GM23338 (cell line): Measurements from ENCODE around the gene KRT83. TPM values are rescaled to one million over a fixed set of nuclear protein-coding genes. Genes with fewer than 3 reads are reported as not detected.

Source experiments
- ATAC-seq: fragments of 200-7000 bp; cut with Tn5 transposase; 3 replicates; pipeline ENCODE4 v1.9.1; 2020
- DNase-seq: peaks from one replicate; pipeline ENCODE4 v3.0.0-alpha.2; 2015; ENCODE audit warnings: low spot score
- H2AFZ ChIP-seq: fragments of 200-600 bp; sonication (generic); 2 replicates; pipeline ENCODE4 v1.8.0; 2016; ENCODE audit warnings: antibody characterized with exemption, mild to moderate bottlenecking, moderate library complexity
- H3F3A ChIP-seq: fragments of 200-600 bp; sonication (generic); replicated peaks from 2 replicates; pipeline ENCODE4 v1.8.0; 2017; ENCODE audit warnings: antibody characterized with exemption, mixed run types, low read depth
- H3K27ac ChIP-seq: fragments of 200-600 bp; sonication (generic); 2 replicates; pipeline ENCODE4 v1.6.1; 2016; ENCODE audit warnings: low read depth
- H3K27me3 ChIP-seq: fragments of 200-600 bp; sonication (generic); 2 replicates; pipeline ENCODE4 v1.8.0; 2016; ENCODE audit warnings: mild to moderate bottlenecking, mixed run types, moderate library complexity; ENCODE audit not compliant: insufficient read depth
- H3K36me3 ChIP-seq: fragments of 200-600 bp; sonication (generic); 2 replicates; pipeline ENCODE4 v1.8.0; 2016; ENCODE audit warnings: mild to moderate bottlenecking; ENCODE audit not compliant: insufficient read depth
- H3K4me1 ChIP-seq: fragments of 200-600 bp; sonication (generic); 2 replicates; pipeline ENCODE4 v1.8.0; 2016; ENCODE audit warnings: mild to moderate bottlenecking, moderate library complexity; ENCODE audit not compliant: insufficient read depth
- H3K4me2 ChIP-seq: fragments of 200-600 bp; sonication (generic); 2 replicates; pipeline ENCODE4 v1.7.1; 2017; ENCODE audit warnings: mixed run types
- H3K4me3 ChIP-seq: fragments of 200-600 bp; sonication (generic); 2 replicates; pipeline ENCODE4 v1.6.1; 2016; ENCODE audit warnings: mixed run types
- H3K79me2 ChIP-seq: fragments of 200-600 bp; sonication (generic); replicated peaks from 2 replicates; pipeline ENCODE4 v1.8.0; 2017; ENCODE audit warnings: mild to moderate bottlenecking; ENCODE audit not compliant: insufficient read depth
- H3K9me2 ChIP-seq: fragments of 200-600 bp; sonication (generic); 2 replicates; pipeline ENCODE4 v1.8.0; 2017; ENCODE audit not compliant: insufficient read depth
- H4K20me1 ChIP-seq: fragments of 200-600 bp; sonication (generic); replicated peaks from 2 replicates; pipeline ENCODE4 v1.8.0; 2017; ENCODE audit warnings: mild to moderate bottlenecking; ENCODE audit not compliant: insufficient read depth
- H3K27ac Mint-ChIP-seq: 2 replicates; pipeline ENCODE4 v1.8.0; 2020; ENCODE audit warnings: inconsistent platforms, mild to moderate bottlenecking, moderate library complexity, mixed read lengths
- H3K27me3 Mint-ChIP-seq: 3 replicates; pipeline ENCODE4 v1.8.0; 2022; ENCODE audit warnings: low read depth, mild to moderate bottlenecking, moderate library complexity, mixed read lengths, inconsistent platforms; ENCODE audit not compliant: insufficient read depth, poor library complexity
- H3K36me3 Mint-ChIP-seq: 3 replicates; pipeline ENCODE4 v1.8.0; 2021; ENCODE audit warnings: low read depth, mild to moderate bottlenecking, inconsistent platforms, moderate library complexity, mixed read lengths
- H3K4me1 Mint-ChIP-seq: 3 replicates; pipeline ENCODE4 v1.8.0; 2020; ENCODE audit warnings: mild to moderate bottlenecking, inconsistent platforms, mixed read lengths
- H3K4me3 Mint-ChIP-seq: 3 replicates; pipeline ENCODE4 v1.8.0; 2021; ENCODE audit warnings: moderate library complexity, mild to moderate bottlenecking, inconsistent platforms, mixed read lengths
- H3K9me3 Mint-ChIP-seq: 3 replicates; pipeline ENCODE4 v1.8.0; 2020; ENCODE audit warnings: moderate library complexity, mild to moderate bottlenecking, inconsistent platforms, mixed read lengths
- CREB1 ChIP-seq: fragments of 250-450 bp; sonication (Bioruptor Pico); IDR thresholded peaks from 2 replicates; pipeline ENCODE4 v1.5.0; 2020; ENCODE audit warnings: low read depth, mild to moderate bottlenecking, moderate library complexity
- EZH2 ChIP-seq: fragments of 200-600 bp; sonication (generic); IDR thresholded peaks from one replicate; pipeline ENCODE4 v1.8.0; 2017; ENCODE audit warnings: antibody characterized with exemption, mild to moderate bottlenecking, low read depth; ENCODE audit not compliant: unreplicated experiment
- EZH2phosphoT487 ChIP-seq: fragments of 200-600 bp; sonication (generic); IDR thresholded peaks from one replicate; pipeline ENCODE4 v1.8.1; 2018; ENCODE audit warnings: antibody characterized with exemption; ENCODE audit not compliant: unreplicated experiment
- JUNB ChIP-seq: IDR thresholded peaks from one replicate; pipeline ENCODE4 v1.6.1; 2016; ENCODE audit warnings: antibody characterized with exemption; ENCODE audit not compliant: unreplicated experiment
- NANOG ChIP-seq: IDR thresholded peaks from 2 replicates; pipeline ENCODE4 v1.6.1; 2016; ENCODE audit warnings: antibody characterized with exemption, borderline replicate concordance
- POLR2AphosphoS5 ChIP-seq: IDR thresholded peaks from 2 replicates; pipeline ENCODE4 v1.6.1; 2016; ENCODE audit warnings: antibody characterized with exemption, low read depth
- STAT1 ChIP-seq: IDR thresholded peaks from one replicate; pipeline ENCODE4 v1.6.1; 2016; ENCODE audit warnings: antibody characterized with exemption; ENCODE audit not compliant: unreplicated experiment
- ZNF114 ChIP-seq: fragments of 250-450 bp; sonication (Bioruptor Pico); IDR thresholded peaks from 2 replicates; pipeline ENCODE4 v1.5.0; 2020; ENCODE audit warnings: mild to moderate bottlenecking, moderate library complexity
- ZNF331 ChIP-seq: fragments of 250-450 bp; sonication (Bioruptor Pico); IDR thresholded peaks from 2 replicates; pipeline ENCODE4 v1.5.0; 2020; ENCODE audit warnings: low read depth, mild to moderate bottlenecking, moderate library complexity
- polyA plus RNA-seq: library from polyadenylated mRNA; unstranded; fragments of >200 nt; fragmentation: Nextera tagmentation; extraction: Ambion mirVana; gene quantifications from 2 replicates; pipeline ENCODE4 v1.2.1, GENCODE V29; 2016
- total RNA-seq: library from RNA; depleted of rRNA; stranded (reverse); fragments of >200 nt; shearing (Covaris generic); gene quantifications from 2 replicates; pipeline ENCODE4 v1.2.3, GENCODE V29; 2014
- TF ChIP-seq, protein P1 (sequence below): IDR thresholded peaks from 2 replicates; pipeline ENCODE4 v1.6.1; 2016; ENCODE audit warnings: antibody characterized with exemption
- TF ChIP-seq, protein P2 (sequence below): fragments of 250-450 bp; sonication (Bioruptor Pico); IDR thresholded peaks from 2 replicates; pipeline ENCODE4 v1.5.0; 2020; ENCODE audit warnings: mild to moderate bottlenecking, moderate library complexity
- TF ChIP-seq, protein P3 (sequence below): IDR thresholded peaks from one replicate; pipeline ENCODE4 v1.6.1; 2018; ENCODE audit warnings: antibody characterized with exemption; ENCODE audit not compliant: unreplicated experiment
- TF ChIP-seq, protein P4 (sequence below), 2 experiments: fragments of 200-600 bp in 1 of 2; sonication (generic) in 1 of 2; conservative IDR thresholded peaks; 2 replicates each; pipeline versions ENCODE4 v1.5.1 to v1.6.1; 2016 to 2017; ENCODE audit warnings: antibody characterized with exemption in 2 of 2, low read depth in 2 of 2, mild to moderate bottlenecking in 2 of 2, moderate library complexity in 1 of 2

The KRT83 gene
- total and polyA plus RNA-seq, 2 experiments from 2014 or later, result not detected

DNA sequence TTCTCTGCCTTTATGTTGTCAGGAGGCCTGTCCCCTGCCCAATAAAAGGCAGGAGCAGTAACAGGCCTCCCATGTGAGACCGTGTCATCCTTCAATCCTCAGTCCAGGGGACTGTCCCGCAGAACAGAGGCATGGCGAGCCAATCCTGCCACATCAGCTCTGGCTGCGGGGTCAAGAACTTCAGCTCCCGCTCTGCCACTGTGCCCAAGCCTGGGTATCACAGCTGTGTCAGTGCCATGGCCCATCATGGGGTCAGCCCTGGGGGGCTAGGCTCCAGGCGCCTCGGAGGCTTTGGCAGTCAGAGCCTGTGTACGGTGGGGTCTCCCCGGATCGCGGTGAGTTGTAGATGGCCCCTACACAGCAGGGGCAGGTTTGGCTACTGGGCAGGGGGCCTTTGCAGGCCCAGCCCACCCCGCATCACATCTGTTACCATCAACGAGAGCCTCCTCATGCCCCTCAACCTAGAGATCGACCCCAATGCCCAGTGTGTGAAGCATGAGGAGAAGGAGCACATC, 19.9 kb upstream of the KRT83 start:
- H2AFZ ChIP-seq, result no peak overlapping the region
- TF ChIP-seq, protein P1, sequence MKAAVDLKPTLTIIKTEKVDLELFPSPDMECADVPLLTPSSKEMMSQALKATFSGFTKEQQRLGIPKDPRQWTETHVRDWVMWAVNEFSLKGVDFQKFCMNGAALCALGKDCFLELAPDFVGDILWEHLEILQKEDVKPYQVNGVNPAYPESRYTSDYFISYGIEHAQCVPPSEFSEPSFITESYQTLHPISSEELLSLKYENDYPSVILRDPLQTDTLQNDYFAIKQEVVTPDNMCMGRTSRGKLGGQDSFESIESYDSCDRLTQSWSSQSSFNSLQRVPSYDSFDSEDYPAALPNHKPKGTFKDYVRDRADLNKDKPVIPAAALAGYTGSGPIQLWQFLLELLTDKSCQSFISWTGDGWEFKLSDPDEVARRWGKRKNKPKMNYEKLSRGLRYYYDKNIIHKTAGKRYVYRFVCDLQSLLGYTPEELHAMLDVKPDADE, result no peak
- no peak for TF ChIP-seq POLR2AphosphoS5
- TF ChIP-seq, protein P2, sequence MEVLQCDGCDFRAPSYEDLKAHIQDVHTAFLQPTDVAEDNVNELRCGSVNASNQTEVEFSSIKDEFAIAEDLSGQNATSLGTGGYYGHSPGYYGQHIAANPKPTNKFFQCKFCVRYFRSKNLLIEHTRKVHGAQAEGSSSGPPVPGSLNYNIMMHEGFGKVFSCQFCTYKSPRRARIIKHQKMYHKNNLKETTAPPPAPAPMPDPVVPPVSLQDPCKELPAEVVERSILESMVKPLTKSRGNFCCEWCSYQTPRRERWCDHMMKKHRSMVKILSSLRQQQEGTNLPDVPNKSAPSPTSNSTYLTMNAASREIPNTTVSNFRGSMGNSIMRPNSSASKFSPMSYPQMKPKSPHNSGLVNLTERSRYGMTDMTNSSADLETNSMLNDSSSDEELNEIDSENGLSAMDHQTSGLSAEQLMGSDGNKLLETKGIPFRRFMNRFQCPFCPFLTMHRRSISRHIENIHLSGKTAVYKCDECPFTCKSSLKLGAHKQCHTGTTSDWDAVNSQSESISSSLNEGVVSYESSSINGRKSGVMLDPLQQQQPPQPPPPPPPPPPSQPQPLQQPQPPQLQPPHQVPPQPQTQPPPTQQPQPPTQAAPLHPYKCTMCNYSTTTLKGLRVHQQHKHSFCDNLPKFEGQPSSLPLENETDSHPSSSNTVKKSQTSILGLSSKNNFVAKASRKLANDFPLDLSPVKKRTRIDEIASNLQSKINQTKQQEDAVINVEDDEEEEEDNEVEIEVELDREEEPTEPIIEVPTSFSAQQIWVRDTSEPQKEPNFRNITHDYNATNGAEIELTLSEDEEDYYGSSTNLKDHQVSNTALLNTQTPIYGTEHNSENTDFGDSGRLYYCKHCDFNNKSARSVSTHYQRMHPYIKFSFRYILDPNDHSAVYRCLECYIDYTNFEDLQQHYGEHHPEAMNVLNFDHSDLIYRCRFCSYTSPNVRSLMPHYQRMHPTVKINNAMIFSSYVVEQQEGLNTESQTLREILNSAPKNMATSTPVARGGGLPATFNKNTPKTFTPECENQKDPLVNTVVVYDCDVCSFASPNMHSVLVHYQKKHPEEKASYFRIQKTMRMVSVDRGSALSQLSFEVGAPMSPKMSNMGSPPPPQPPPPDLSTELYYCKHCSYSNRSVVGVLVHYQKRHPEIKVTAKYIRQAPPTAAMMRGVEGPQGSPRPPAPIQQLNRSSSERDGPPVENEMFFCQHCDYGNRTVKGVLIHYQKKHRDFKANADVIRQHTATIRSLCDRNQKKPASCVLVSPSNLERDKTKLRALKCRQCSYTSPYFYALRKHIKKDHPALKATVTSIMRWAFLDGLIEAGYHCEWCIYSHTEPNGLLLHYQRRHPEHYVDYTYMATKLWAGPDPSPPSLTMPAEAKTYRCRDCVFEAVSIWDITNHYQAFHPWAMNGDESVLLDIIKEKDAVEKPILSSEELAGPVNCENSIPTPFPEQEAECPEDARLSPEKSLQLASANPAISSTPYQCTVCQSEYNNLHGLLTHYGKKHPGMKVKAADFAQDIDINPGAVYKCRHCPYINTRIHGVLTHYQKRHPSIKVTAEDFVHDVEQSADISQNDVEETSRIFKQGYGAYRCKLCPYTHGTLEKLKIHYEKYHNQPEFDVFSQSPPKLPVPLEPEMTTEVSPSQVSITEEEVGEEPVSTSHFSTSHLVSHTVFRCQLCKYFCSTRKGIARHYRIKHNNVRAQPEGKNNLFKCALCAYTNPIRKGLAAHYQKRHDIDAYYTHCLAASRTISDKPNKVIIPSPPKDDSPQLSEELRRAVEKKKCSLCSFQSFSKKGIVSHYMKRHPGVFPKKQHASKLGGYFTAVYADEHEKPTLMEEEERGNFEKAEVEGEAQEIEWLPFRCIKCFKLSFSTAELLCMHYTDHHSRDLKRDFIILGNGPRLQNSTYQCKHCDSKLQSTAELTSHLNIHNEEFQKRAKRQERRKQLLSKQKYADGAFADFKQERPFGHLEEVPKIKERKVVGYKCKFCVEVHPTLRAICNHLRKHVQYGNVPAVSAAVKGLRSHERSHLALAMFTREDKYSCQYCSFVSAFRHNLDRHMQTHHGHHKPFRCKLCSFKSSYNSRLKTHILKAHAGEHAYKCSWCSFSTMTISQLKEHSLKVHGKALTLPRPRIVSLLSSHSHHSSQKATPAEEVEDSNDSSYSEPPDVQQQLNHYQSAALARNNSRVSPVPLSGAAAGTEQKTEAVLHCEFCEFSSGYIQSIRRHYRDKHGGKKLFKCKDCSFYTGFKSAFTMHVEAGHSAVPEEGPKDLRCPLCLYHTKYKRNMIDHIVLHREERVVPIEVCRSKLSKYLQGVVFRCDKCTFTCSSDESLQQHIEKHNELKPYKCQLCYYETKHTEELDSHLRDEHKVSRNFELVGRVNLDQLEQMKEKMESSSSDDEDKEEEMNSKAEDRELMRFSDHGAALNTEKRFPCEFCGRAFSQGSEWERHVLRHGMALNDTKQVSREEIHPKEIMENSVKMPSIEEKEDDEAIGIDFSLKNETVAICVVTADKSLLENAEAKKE (CRISPR knock-in tag), result no peak
- no peak for TF ChIP-seq ZNF331
- TF ChIP-seq EZH2phosphoT487, result no peak
- TF ChIP-seq, protein P3, sequence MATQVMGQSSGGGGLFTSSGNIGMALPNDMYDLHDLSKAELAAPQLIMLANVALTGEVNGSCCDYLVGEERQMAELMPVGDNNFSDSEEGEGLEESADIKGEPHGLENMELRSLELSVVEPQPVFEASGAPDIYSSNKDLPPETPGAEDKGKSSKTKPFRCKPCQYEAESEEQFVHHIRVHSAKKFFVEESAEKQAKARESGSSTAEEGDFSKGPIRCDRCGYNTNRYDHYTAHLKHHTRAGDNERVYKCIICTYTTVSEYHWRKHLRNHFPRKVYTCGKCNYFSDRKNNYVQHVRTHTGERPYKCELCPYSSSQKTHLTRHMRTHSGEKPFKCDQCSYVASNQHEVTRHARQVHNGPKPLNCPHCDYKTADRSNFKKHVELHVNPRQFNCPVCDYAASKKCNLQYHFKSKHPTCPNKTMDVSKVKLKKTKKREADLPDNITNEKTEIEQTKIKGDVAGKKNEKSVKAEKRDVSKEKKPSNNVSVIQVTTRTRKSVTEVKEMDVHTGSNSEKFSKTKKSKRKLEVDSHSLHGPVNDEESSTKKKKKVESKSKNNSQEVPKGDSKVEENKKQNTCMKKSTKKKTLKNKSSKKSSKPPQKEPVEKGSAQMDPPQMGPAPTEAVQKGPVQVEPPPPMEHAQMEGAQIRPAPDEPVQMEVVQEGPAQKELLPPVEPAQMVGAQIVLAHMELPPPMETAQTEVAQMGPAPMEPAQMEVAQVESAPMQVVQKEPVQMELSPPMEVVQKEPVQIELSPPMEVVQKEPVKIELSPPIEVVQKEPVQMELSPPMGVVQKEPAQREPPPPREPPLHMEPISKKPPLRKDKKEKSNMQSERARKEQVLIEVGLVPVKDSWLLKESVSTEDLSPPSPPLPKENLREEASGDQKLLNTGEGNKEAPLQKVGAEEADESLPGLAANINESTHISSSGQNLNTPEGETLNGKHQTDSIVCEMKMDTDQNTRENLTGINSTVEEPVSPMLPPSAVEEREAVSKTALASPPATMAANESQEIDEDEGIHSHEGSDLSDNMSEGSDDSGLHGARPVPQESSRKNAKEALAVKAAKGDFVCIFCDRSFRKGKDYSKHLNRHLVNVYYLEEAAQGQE, result no peak
- TF ChIP-seq JUNB, result no peak
- TF ChIP-seq ZNF114 (CRISPR knock-in tag), result no peak
- TF ChIP-seq NANOG, result no peak
- TF ChIP-seq, protein P4, sequence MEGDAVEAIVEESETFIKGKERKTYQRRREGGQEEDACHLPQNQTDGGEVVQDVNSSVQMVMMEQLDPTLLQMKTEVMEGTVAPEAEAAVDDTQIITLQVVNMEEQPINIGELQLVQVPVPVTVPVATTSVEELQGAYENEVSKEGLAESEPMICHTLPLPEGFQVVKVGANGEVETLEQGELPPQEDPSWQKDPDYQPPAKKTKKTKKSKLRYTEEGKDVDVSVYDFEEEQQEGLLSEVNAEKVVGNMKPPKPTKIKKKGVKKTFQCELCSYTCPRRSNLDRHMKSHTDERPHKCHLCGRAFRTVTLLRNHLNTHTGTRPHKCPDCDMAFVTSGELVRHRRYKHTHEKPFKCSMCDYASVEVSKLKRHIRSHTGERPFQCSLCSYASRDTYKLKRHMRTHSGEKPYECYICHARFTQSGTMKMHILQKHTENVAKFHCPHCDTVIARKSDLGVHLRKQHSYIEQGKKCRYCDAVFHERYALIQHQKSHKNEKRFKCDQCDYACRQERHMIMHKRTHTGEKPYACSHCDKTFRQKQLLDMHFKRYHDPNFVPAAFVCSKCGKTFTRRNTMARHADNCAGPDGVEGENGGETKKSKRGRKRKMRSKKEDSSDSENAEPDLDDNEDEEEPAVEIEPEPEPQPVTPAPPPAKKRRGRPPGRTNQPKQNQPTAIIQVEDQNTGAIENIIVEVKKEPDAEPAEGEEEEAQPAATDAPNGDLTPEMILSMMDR (conservative IDR thresholded peaks at IDR 0.05; ENCODE audit: low read depth in 2 of 2), result no peak
- no peak for TF ChIP-seq CREB1 (CRISPR knock-in tag)
- no peak for TF ChIP-seq STAT1
- TF ChIP-seq EZH2, result no peak
- no peak for ATAC-seq
- no peak for DNase-seq
- H3K4me2 ChIP-seq, result no peak overlapping the region
- H3K4me1 Mint-ChIP-seq, result no peaks in the 10 kb centered on the region
- no peaks in the 10 kb centered on the region for H3K9me2 ChIP-seq
- no peak overlapping the region for H3K4me3 ChIP-seq
- no peaks in the 10 kb centered on the region for H3F3A ChIP-seq
- no peaks in the 10 kb centered on the region for H4K20me1 ChIP-seq
- no peak overlapping the region for H3K4me3 Mint-ChIP-seq
- H3K27me3 Mint-ChIP-seq, result peaks cover 12% of the 10 kb centered on the region
- H3K36me3 Mint-ChIP-seq, result no peaks in the 10 kb centered on the region
- H3K79me2 ChIP-seq, result no peaks in the 10 kb centered on the region
- H3K27ac Mint-ChIP-seq, result no peak overlapping the region
- H3K27ac ChIP-seq, result no peak overlapping the region
- no peaks in the 10 kb centered on the region for H3K9me3 Mint-ChIP-seq
- H3K36me3 ChIP-seq, result no peaks in the 10 kb centered on the region
- H3K27me3 ChIP-seq, result no peaks in the 10 kb centered on the region
- no peaks in the 10 kb centered on the region for H3K4me1 ChIP-seq
